Inflammatory macrophage treated with lipopolysaccharide for 1 hour (primary cell): ENCODE results near the gene RFC2.
"Not testable (repeated sequence)": the region's sequence is repeated elsewhere in the genome, so short reads cannot be mapped to it uniquely, and the experiment has no call there.

ENCODE experiments used
- DNase-seq, 2 donors: peaks; one replicate each; pipeline ENCODE4 v3.0.0-alpha.2; 2020 to 2022

RFC2 gene

GRCh38 chr7:74216361-74216761, 37.8 kb downstream of the RFC2 start:
- DNase-seq: peak in 1 of 2 donors; percentile 12

DNA sequence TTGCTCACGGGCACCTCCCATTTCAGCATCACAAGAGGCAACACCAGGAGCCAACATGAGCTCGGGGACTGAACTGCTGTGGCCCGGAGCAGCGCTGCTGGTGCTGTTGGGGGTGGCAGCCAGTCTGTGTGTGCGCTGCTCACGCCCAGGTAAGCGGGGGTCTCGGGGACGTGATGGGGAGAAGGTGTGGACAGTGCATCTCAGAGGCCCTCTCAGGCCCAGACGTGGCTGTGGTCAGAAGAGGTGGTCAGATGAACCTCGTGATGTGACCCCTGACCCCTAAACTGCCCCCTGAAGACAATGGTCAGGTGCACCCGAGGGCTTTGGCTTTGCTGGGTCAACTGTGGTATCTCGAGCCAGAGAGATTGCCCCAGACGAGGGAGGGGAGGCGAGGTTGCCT, 38.3 kb downstream of the RFC2 start:
- no peak for DNase-seq

GRCh38 chr7:74214816-74215630, 39.2 kb downstream of the RFC2 start:
- DNase-seq: no peak

DNA sequence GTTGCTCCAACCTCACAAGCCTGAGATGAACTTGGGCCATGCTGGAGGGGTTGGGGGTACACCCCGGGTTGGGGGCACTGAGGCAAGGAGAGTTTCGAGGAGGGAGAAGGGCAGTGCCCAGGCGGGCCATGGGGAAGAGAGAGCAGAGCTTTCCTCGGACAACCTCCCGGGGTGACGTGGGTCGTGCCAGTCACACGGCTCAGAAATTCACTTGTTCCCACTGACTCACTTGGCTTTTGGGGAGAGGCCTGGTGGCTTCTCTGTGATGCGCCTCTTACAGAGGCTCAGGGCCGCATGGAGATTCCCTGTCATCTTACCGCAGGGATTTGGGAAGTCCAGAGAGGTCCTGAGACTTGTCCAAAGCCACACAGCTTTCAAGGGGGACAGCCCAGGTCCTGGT, 41.5 kb downstream of the RFC2 start:
- DNase-seq: peak; percentile 64 to 87

DNA sequence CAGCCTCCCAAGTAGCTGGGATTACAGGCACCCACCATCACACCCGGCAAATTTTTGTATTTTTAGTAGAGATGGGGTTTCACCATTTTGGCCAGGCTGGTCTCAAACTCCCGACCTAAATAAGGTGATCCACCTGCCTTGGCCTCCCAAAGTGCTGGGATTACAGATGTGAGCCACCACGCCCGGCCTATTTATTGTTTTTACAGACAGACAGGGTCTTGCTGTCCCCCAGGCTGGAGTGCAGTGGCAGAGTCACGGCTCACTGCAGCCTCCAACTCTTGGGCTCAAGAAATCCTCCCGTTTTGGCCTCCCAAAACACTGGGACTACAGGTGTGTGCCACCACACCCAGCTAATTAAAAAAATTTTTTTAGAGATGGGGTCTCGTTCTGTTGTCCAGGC, 46.0 kb downstream of the RFC2 start:
- not testable (repeated sequence) for DNase-seq

GRCh38 chr7:74207586-74207985, 46.6 kb downstream of the RFC2 start:
- DNase-seq: no peak

DNA sequence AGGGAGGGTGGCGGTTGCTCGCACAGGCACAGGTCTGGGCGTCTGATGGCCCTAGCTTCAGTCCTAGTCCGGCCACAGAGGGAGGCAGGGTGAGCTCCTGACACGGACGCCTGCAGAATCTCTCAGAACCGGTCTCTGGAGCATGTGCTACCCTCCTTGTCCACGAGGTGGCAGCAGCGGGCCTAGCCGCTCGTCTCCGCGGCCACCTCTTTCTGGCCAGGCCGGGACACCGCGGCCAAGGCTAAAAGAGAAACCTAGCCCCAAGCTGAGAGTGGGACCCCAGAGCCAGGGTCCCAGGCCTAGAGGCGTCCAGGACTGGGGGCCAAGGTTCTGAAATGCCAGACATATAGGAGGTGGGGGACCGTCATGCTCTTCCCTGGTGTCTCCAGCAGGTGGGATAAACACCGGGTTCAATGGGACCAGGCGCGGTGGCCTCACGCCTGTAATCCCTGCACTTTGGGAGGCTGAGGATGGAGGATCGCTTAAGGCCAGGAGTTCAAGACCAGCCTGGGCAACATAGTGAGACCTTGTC, 47.5 kb downstream of the RFC2 start:
- peak; percentile 62 to 98 for DNase-seq

DNA sequence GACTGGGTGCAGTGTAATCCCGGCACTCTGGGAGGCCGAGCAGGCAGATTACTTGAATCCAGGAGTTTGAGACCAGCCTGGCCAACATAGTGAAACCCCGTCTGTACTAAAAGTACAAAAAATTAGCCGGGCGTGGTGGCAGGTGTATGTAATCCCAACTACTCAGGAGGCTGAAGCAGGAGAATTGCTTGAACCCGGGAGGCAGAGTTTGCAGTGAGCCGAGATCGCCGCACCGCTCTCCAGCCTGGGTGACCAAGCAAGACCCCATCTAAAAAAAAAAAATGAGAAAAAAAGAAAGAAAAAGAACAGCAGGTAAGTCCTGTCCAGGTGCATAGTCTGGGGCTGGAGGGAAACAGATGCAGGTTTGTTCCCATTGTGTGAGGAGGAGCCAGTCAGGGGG, 48.1 kb downstream of the RFC2 start:
- not testable (repeated sequence) for DNase-seq

DNA sequence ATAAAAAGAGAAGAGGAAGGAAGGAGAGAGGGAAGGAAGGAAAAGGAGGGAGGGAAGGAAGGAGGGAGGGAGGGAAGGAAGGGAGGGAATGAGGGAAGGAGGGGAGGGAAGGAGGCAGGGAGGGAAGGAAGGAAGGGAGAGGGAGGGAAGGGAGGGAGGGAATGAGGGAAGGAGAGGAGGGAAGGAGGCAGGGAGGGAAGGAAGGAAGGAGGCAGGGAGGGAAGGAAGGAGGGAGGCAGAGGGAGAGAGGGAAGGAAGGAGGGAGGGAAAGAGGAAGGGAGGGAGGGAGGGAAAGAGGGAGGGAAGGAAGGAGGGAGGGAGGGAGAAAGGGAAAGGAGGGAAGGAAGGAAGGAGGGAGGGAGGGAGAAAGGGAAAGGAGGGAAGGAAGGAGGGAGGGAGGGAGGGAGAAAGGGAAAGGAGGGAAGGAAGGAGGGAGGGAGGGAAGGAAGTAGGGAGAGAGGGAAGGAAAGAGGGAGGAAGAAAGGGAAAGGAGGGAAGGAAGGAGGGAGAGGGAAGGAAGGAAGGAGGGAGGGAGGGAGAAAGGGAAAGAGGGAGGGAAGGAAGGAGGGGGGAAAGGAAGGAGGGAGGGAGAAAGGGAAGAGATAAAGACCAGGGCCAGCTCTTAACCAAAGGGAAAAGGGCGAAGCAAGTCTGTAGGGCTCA, 50.1 kb downstream of the RFC2 start:
- DNase-seq: no peak

DNA sequence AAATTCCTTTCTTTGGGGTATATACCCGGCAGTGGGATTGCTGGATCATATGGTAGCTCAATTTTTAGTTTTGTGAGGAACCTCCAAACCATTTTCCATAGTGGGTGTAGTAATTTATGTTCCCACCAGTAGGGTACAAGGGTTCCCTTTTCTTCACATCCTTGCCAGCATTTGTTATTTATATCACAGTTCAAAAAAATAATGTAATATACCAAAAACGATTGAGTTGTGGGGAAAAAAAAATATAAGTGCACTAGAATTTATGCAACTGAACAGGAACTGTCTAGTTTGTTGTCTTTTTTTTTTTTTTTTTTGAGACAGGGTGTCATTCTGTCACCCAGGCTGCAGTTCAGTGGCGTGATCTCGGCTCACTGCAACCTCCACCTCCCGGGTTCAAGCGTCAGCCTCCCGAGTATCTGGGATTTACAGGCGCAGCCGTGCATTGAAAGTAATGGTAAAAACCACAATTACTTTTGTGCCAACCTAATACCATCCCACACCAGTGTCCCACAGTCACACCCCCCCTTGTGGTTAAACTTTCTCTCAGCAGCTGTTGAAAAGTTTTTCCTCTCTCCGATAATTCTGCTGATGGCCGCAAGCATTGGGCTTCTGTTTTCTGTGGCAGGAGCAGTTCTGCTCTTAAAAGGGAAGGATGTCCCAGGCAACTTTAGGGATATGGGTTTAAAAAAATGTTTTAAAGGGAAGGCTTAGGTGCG, 51.2 kb downstream of the RFC2 start:
- DNase-seq: peak; percentile 80 to 91

- no peak for DNase-seq
Measured at GRCh38 chr7:74199551-74200355, 54.4 kb downstream of the RFC2 start.

DNA sequence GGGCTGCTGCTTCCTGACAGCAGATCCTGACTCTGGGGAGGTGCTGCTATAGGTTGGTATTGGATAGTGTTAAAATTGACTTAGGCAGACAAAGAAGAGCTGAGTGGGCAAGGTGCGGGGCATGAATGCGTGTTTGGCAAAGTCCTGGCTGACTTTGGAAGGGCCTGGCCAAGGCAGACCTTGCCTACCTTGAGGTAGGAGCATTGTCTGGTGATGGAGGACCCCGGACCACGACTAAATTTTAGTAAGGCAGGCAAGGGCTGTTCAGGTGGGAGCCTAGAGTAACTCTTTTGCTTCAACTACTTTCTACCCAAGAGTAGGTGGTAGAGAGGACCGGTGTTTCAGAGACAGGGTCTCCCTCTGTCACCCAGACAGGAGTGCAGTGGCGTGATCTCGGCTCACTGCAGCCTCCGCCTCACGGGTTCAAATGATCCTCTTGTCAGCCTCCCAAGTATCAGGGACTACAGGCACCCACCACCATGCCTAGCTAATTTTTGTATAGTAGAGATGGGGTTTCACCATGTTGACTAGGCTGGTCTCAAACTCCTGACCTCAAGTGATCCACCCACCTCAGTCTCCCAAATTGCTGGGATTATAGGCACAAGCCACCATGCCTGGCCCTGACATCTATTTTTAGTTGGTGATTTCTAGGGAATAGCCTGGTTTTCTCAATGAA, 56.6 kb downstream of the RFC2 start:
- peak in 1 of 2 donors; percentile 54 for DNase-seq

DNA sequence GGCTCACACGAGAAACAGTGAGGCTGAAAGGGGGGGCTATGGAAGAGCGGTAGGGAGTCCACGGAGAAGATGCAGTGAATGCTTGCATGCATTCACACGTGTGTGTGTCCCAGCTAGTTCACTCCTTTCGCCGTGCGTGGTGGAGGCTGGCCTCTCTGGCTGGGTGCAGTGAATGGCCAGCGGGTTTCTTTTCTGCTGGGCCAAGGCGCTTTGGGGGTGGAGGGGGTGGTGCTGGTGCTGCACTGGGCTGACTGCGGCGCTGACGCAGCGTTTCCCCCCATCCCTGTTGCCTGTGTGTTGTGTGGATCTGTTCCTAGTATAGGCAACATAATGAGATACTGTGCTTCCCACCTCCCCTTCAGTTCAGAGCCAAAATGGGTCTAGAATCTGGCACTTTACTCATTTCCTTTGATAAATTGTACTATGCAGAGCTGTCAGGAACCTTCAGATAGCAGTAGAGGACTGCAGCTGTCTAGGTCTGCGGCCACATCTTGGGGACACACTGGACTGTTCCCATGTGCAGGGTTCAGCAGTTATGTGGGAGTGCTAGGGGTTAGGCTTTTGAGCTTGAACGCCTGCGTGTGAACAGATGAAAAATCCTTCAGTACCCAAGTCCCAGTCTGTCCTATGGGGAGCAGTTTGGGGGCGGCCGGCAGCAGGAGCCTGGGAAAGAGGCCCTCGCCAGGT, 58.1 kb downstream of the RFC2 start:
- not testable (repeated sequence) for DNase-seq

- not testable (repeated sequence) for DNase-seq
Measured at GRCh38 chr7:74195139-74195860, 58.9 kb downstream of the RFC2 start.

DNA sequence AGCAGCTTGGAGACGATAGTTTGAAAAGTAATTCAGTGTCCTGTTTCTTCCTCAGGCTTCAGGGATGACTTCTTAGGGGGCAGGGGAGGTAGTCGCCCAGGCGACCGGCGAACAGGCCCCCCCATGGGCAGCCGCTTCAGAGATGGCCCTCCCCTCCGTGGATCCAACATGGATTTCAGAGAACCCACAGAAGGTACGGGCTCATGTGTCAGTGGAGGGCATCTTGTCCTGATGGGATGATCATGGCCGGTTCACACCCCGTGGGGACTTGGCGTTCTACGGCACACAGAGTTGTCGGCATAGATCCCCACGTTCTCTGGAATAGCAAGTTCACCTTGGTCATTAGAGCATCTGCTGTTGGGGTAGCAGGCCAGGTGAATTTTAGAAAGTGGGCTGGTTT, 59.5 kb downstream of the RFC2 start:
- no peak for DNase-seq

GRCh38 chr7:74193913-74194312, 60.3 kb downstream of the RFC2 start:
- no peak for DNase-seq

DNA sequence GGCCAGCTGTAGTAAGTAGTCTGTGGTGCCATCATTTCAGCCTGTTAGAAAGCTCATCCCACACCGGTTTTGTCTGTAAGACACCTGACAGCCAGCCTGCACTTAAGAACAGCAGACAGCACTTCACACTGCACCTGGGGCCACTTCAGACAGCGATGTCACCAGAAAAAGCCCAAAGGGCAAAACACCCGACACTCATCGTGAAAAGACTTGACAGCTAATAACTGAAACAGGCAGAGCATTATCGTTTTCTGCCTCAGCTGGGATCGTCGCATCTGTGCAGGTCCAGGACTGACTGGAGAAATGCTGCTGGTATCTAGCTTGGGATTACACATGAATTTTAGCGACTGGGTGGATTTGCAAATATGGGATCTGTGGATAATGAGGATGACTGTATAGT, 61.1 kb downstream of the RFC2 start:
- DNase-seq: no peak

DNA sequence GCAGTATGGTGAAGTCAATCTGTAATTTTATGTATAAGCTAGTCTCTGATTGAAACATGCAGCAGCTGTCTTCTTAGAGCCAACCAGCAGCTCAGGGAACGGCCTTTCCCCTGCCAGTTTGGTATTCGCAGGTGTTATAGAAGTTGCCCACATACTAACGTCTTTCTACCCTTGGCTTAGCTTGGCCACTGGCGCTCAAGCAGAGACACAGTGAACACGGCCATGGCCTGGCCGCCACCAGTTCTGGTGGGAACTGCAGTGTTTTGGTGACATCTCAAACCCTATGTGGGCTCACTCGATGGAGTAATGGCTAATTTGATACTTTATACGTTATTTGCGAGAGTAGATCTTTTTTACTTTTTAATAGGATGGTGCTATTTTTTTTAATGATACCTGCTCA, 63.0 kb downstream of the RFC2 start:
- no peak for DNase-seq

DNA sequence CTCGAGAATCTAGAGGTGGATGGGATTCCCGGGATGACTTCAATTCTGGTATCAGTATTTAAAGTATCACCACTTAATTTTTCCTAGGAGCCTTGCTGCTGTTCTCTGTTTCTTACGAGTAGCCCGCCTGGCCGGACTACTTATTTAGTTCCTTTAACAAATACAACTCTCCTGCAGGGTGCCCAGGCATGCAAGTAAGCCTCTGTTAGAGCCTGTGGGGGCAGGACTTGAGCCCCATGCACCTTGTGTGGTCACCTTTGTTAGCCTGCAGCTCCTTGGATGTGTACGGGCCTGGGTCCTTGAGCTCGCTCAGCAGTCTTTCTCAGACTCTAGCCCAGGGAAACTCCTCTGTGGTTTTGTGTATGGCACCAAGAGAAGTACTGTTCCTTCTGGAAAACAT, 63.9 kb downstream of the RFC2 start:
- DNase-seq: no peak

GRCh38 chr7:74187915-74188675, 66.1 kb downstream of the RFC2 start:
- DNase-seq: no peak
